RWPE1 (cell line): ENCODE data around the gene SPTLC3.
A peak's percentile ranks its signal among the peaks of the same experiment; 100 is the strongest.

Experiments used
- CTCF ChIA-PET: fragments of 350-600 bp; sonication (Branson Sonifier 250); formaldehyde crosslinking; extraction: SDS; loops from one replicate; lab custom pipeline; 2021; lab: Yijun Ruan, JAX
- POLR2A ChIA-PET: fragments of 400-600 bp; formaldehyde crosslinking; extraction: SDS; loops from one replicate; lab custom pipeline; 2020; ENCODE audit warnings: antibody characterized with exemption; ENCODE audit not compliant: low non-redundant PET; lab: Yijun Ruan, JAX
- DNase-seq: peaks from one replicate; pipeline ENCODE4 v3.0.0; 2012; ENCODE audit warnings: low spot score
- H3K27ac ChIP-seq: fragments of 450-650 bp; 2 replicates; pipeline ENCODE4 v1.5.1; 2017
- TF ChIP-seq, protein P1 (sequence below): fragments of 450-650 bp; conservative IDR thresholded peaks from 2 replicates; pipeline ENCODE4 v1.5.1; 2017; ENCODE audit warnings: low read depth, mild to moderate bottlenecking

Gene SPTLC3

GRCh38 chr20:13202565-13202964 lies 193.8 kb downstream of the SPTLC3 start:
- TF ChIP-seq, protein P1, sequence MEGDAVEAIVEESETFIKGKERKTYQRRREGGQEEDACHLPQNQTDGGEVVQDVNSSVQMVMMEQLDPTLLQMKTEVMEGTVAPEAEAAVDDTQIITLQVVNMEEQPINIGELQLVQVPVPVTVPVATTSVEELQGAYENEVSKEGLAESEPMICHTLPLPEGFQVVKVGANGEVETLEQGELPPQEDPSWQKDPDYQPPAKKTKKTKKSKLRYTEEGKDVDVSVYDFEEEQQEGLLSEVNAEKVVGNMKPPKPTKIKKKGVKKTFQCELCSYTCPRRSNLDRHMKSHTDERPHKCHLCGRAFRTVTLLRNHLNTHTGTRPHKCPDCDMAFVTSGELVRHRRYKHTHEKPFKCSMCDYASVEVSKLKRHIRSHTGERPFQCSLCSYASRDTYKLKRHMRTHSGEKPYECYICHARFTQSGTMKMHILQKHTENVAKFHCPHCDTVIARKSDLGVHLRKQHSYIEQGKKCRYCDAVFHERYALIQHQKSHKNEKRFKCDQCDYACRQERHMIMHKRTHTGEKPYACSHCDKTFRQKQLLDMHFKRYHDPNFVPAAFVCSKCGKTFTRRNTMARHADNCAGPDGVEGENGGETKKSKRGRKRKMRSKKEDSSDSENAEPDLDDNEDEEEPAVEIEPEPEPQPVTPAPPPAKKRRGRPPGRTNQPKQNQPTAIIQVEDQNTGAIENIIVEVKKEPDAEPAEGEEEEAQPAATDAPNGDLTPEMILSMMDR = no peak
- no peak for DNase-seq
- ChIA-PET POLR2A (no interaction called here), CTCF (interaction anchor here (0.7 kb wide), 1 partner anchor 237 kb away, joined by 3 read pairs; no protein-coding TSS in a partner anchor)
- H3K27ac ChIP-seq = no peak overlapping the region

GRCh38 chr20:13205425-13205824 lies 196.7 kb downstream of the SPTLC3 start:
- TF ChIP-seq, protein P1 = no peak
- H3K27ac ChIP-seq = no peak overlapping the region
- ChIA-PET CTCF (no interaction called here), POLR2A (no interaction called here)
- DNase-seq = no peak

DNA sequence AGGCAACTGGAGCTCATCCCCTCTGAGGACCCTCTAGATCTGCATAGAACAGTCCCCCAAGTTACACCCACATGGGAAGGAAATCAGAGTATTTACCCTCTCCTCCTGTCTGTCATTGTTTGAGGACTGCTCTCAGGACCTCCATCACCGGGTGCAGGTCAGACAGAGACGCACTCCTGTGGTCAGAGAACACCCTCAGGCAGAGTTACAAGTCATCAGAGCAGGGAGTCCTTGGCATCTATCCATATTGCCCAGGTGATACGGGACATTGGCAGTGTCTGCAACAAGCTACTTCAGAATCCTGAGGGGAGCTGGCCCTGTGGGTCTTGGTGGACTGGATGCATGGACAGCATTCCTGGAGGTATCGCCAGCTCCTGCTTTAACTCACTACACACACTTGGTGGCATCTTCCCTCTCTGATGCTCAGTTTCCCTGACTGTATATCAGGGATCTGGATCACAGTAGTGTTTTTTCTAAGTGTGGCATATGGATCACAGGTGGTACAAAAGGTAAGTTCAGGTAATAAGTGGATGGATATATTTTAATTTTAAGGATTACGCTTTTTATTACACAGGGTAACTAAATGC lies 197.2 kb downstream of the SPTLC3 start:
- ChIA-PET POLR2A (no interaction called here), CTCF (no interaction called here)
- TF ChIP-seq, protein P1 = no peak
- DNase-seq = peak; percentile 11
- H3K27ac ChIP-seq = no peak overlapping the region

DNA sequence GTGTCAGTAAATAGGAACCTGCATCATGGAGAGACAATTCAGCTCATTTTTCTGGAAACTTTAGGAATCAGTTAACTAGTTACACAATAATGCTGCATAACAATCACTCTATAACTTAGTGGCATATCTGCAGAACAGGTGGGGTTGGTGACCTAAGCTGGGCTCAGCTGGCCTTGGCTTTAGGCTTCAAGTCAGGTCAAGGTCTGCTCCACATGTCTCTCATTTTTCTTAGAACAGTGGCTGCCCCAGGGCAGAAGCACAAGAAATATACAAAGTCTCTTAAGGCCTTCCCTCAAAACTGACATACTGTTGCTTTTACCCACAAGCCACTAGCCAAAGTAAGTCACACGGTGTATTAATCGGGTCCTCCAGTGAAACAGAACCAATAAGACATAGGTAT lies 198.2 kb downstream of the SPTLC3 start:
- H3K27ac ChIP-seq = no peak overlapping the region
- no peak for DNase-seq
- TF ChIP-seq, protein P1 = no peak
- ChIA-PET POLR2A (no interaction called here), CTCF (no interaction called here)

- ChIA-PET POLR2A (no interaction called here), CTCF (interaction anchor here (1.1 kb wide), 1 partner anchor 90 kb away, joined by 3 read pairs; no protein-coding TSS in a partner anchor)
- TF ChIP-seq, protein P1 = no peak
- no peak for DNase-seq
- H3K27ac ChIP-seq = no peak overlapping the region
These were observed 203.3 kb downstream of the SPTLC3 start for GRCh38 chr20:13211956-13212618.

DNA sequence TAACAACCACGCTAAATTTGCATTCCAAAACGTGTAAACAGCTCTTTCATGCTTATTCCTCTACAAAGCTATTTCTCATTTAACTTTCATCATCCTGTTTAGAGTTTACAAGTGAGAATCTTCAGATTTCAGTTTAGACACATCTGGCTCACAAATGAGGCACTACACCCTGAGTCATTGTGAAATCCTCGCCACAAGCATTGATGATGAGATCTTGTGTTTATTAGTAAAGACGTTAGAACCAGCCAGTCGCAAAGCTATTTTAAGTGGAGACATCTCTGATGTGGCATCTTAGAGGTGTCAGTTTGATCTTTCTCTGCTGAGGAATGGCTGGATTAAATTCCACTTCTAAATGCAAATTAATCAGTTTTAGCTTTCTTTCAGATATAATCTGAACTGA lies 204.0 kb downstream of the SPTLC3 start:
- TF ChIP-seq, protein P1 = no peak
- CTCF ChIA-PET = interaction anchor here (0.6 to 1.1 kb wide), 2 partner anchors 89 to 1343 kb away, joined by 3 read pairs; no protein-coding TSS in a partner anchor
- H3K27ac ChIP-seq = no peak overlapping the region
- no peak for DNase-seq
- POLR2A ChIA-PET = no interaction called here
